Measurements from ENCODE around the gene ARL4C. TPM values are rescaled to one million over a fixed set of nuclear protein-coding genes. Genes with fewer than 3 reads are reported as not detected.

ARL4C gene
- total RNA-seq, 2 experiments from 2014 or later = 469 to 471 TPM

GRCh38 chr2:234534515-234534914 lies 37.6 kb upstream of the ARL4C start:
- ChIA-PET POLR2A (no interaction called here), CTCF (no interaction called here)
- no peaks in the 10 kb centered on the region for H3K36me3 ChIP-seq (ENCODE audit: insufficient read depth, low read length)
- peaks cover 0 to 11% of the 10 kb centered on the region in 2 experiments for H3K27me3 ChIP-seq (ENCODE audit: control insufficient read depth in 1 of 2, insufficient read depth in 2 of 2, low read length in 2 of 2)
- Mint-ChIP-seq H3K4me3 (no peak overlapping the region), H3K36me3 (ENCODE audit: low read depth) (no peaks in the 10 kb centered on the region), H3K27me3 (peaks cover 4% of the 10 kb centered on the region), H3K9me3 (no peaks in the 10 kb centered on the region), H3K27ac (no peak overlapping the region), H3K4me1 (ENCODE audit: low read depth) (no peaks in the 10 kb centered on the region)
- DNase-seq (no peak), ATAC-seq (ENCODE audit: poor library complexity) (no peak)
- peaks cover under 1 to 6% of the 10 kb centered on the region in 2 experiments for H3K9me3 ChIP-seq (ENCODE audit: control insufficient read depth in 1 of 2, insufficient read depth in 1 of 2, low read length in 2 of 2)
- TF ChIP-seq, protein P1, sequence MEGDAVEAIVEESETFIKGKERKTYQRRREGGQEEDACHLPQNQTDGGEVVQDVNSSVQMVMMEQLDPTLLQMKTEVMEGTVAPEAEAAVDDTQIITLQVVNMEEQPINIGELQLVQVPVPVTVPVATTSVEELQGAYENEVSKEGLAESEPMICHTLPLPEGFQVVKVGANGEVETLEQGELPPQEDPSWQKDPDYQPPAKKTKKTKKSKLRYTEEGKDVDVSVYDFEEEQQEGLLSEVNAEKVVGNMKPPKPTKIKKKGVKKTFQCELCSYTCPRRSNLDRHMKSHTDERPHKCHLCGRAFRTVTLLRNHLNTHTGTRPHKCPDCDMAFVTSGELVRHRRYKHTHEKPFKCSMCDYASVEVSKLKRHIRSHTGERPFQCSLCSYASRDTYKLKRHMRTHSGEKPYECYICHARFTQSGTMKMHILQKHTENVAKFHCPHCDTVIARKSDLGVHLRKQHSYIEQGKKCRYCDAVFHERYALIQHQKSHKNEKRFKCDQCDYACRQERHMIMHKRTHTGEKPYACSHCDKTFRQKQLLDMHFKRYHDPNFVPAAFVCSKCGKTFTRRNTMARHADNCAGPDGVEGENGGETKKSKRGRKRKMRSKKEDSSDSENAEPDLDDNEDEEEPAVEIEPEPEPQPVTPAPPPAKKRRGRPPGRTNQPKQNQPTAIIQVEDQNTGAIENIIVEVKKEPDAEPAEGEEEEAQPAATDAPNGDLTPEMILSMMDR (IDR thresholded peaks at IDR 0.05) = no peak
- H3K4me3 ChIP-seq (ENCODE audit: low read length) = no peak overlapping the region
- no peak overlapping the region for H3K27ac ChIP-seq (ENCODE audit: low read depth in 1 of 2, low read length in 2 of 2)
- intact Hi-C loops (cut with DNase I, micrococcal nuclease) = no loop called here
- H3K4me1 ChIP-seq (ENCODE audit: insufficient read depth, low read length) = no peaks in the 10 kb centered on the region

GRCh38 chr2:234533626-234534025 lies 36.7 kb upstream of the ARL4C start:
- POLR2A ChIA-PET = no interaction called here
- no peak overlapping the region for H3K27ac Mint-ChIP-seq
- no peaks in the 10 kb centered on the region for H3K36me3 Mint-ChIP-seq (ENCODE audit: low read depth)
- Histone ChIP-seq H3K9me3 (ENCODE audit: control insufficient read depth in 1 of 2, insufficient read depth in 1 of 2, low read length in 2 of 2) (no peaks in the 10 kb centered on the region), H3K4me3 (ENCODE audit: low read length) (no peak overlapping the region), H3K36me3 (ENCODE audit: insufficient read depth, low read length) (no peaks in the 10 kb centered on the region), H3K27me3 (ENCODE audit: control insufficient read depth in 1 of 2, insufficient read depth in 2 of 2, low read length in 2 of 2) (peaks cover 0 to 12% of the 10 kb centered on the region in 2 experiments), H3K4me1 (ENCODE audit: insufficient read depth, low read length) (no peaks in the 10 kb centered on the region), H3K27ac (ENCODE audit: low read depth in 1 of 2, low read length in 2 of 2) (no peak overlapping the region)
- TF ChIP-seq, protein P1 (IDR thresholded peaks at IDR 0.05) = no peak
- no peaks in the 10 kb centered on the region for H3K4me1 Mint-ChIP-seq (ENCODE audit: low read depth)
- no peak overlapping the region for H3K4me3 Mint-ChIP-seq
- CTCF ChIA-PET = no interaction called here
- intact Hi-C loops (cut with DNase I, micrococcal nuclease) = no loop called here
- peaks cover 8% of the 10 kb centered on the region for H3K27me3 Mint-ChIP-seq
- no peaks in the 10 kb centered on the region for H3K9me3 Mint-ChIP-seq
- ATAC-seq (ENCODE audit: poor library complexity) (no peak), DNase-seq (no peak)

DNA sequence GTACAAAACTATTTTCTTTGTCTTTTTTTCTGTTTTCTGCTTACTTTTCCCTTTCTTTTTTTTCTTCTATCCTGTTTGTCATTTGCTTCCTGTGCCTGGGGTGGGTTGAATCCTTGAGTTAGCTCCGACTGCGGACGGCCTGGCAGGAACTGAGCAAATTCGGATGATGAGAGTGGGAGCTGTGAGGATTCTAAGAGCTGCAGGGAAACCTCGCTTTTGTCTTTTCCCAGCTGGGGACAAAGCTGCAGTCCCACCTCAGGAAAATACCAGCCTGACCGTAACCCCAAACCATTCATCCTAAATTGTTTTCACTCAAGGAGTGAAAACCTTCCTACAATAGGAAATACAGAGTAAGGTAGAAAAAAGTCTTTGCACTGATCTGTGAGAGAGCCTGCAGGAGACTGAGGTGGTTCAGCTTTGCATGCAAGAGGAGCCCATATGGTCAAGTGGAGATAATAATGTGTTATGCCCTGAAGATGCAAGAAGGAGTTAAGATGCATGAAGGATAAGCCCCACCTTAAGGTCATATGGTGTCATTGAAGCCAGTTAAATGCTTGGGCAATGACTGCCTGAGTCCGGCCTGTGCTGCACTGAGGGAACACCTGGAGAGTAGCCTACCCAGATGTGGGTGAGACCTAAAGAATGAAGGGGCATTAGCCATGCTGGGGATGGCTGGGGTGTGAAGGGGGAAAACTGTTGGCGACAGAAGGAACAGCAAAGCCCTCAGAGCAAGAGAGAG lies 31.7 kb upstream of the ARL4C start:
- intact Hi-C loops (cut with DNase I, micrococcal nuclease) = no loop called here
- POLR2A ChIA-PET = no interaction called here
- CTCF ChIA-PET = no interaction called here

More for the DNA sequence above, 31.7 kb upstream of the ARL4C start:
- Mint-ChIP-seq H3K9me3 (peaks cover 2% of the 10 kb centered on the region), H3K27ac (no peak overlapping the region), H3K4me1 (ENCODE audit: low read depth) (no peaks in the 10 kb centered on the region), H3K4me3 (no peak overlapping the region), H3K36me3 (ENCODE audit: low read depth) (no peaks in the 10 kb centered on the region), H3K27me3 (peaks cover 12% of the 10 kb centered on the region)
- no peak for ATAC-seq (ENCODE audit: poor library complexity)
- TF ChIP-seq, protein P1 (IDR thresholded peaks at IDR 0.05) = no peak
- H3K4me3 ChIP-seq (ENCODE audit: low read length) = no peak overlapping the region
- peaks cover 3 to 6% of the 10 kb centered on the region in 2 experiments for H3K9me3 ChIP-seq (ENCODE audit: control insufficient read depth in 1 of 2, insufficient read depth in 1 of 2, low read length in 2 of 2)
- H3K36me3 ChIP-seq (ENCODE audit: insufficient read depth, low read length) = no peaks in the 10 kb centered on the region
- H3K27me3 ChIP-seq (ENCODE audit: control insufficient read depth in 1 of 2, insufficient read depth in 2 of 2, low read length in 2 of 2) = peaks cover 0 to 12% of the 10 kb centered on the region in 2 experiments
- H3K4me1 ChIP-seq (ENCODE audit: insufficient read depth, low read length) = no peaks in the 10 kb centered on the region
- no peak for DNase-seq
- no peak overlapping the region for H3K27ac ChIP-seq (ENCODE audit: low read depth in 1 of 2, low read length in 2 of 2)

Measured in CD4-positive, alpha-beta T cell (primary cell).